Epithelial cell of proximal tubule (primary cell): ENCODE measurements around the gene FBXO17. TPM values are rescaled to one million over a fixed set of nuclear protein-coding genes. Genes with fewer than 3 reads are reported as not detected.
A peak's percentile ranks its signal among the peaks of the same experiment; 100 is the strongest.

ENCODE experiments used
- DNase-seq: peaks from one replicate; pipeline ENCODE4 v3.0.0-alpha.2; 2011; ENCODE audit warnings: low read depth
- H3K4me3 ChIP-seq: 2 replicates; pipeline ENCODE4 v1.5.1; 2011; ENCODE audit warnings: low read depth, mild to moderate bottlenecking, low read length
- total RNA-seq: library from RNA; depleted of rRNA; stranded (reverse); fragments of >200 nt; gene quantifications from 2 replicates; pipeline ENCODE4 v1.2.3, GENCODE V29; 2015
- TF ChIP-seq, protein P1 (sequence below): conservative IDR thresholded peaks from 2 replicates; pipeline ENCODE4 v1.5.1; 2012; ENCODE audit warnings: low read depth, mild to moderate bottlenecking, low read length

FBXO17 gene
- total RNA-seq: 21.6 and 40.4 TPM in 2 replicates

DNA sequence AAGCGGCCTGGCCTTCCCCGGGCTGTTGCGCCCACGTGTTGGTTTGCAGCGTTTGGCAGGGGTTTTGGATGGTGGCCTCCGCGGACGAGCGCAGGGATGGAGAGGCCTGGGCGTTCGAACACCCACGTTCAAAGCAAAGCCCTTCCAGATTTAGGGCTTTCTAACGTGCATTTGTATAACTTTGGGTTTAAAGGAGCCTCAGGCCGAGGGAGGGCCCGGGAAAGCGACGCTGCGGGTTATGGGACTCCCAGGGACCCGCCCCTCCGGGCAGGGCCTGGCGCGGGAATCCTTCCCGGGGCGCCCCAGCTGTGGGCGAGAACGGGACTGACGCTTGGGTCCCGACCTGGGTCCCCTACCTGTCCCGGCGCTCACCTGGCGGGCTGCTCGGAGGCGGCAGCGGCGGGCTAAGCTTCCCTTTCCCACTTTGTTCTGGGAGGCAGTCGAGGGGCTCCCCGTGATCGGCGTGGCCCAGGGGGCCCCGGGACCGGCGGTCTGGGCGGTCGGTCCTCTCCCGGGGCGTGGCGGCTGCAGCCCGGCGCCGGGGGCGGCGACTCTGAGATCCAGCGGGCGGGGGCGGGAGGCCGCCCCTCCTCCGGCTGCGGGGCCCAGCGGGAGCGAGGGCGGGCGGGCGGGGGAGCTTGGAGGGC lies at the start of gene FBXO17:
Gene FBXO17 (minus strand): TSS at position 529 of the 647 bp plus-strand sequence. CDS start 25,423 bp downstream, outside the sequence.
- no peak for DNase-seq
- TF ChIP-seq, protein P1, sequence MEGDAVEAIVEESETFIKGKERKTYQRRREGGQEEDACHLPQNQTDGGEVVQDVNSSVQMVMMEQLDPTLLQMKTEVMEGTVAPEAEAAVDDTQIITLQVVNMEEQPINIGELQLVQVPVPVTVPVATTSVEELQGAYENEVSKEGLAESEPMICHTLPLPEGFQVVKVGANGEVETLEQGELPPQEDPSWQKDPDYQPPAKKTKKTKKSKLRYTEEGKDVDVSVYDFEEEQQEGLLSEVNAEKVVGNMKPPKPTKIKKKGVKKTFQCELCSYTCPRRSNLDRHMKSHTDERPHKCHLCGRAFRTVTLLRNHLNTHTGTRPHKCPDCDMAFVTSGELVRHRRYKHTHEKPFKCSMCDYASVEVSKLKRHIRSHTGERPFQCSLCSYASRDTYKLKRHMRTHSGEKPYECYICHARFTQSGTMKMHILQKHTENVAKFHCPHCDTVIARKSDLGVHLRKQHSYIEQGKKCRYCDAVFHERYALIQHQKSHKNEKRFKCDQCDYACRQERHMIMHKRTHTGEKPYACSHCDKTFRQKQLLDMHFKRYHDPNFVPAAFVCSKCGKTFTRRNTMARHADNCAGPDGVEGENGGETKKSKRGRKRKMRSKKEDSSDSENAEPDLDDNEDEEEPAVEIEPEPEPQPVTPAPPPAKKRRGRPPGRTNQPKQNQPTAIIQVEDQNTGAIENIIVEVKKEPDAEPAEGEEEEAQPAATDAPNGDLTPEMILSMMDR: no peak
- H3K4me3 ChIP-seq: peak within 1 kb of the TSS; percentile 89

DNA sequence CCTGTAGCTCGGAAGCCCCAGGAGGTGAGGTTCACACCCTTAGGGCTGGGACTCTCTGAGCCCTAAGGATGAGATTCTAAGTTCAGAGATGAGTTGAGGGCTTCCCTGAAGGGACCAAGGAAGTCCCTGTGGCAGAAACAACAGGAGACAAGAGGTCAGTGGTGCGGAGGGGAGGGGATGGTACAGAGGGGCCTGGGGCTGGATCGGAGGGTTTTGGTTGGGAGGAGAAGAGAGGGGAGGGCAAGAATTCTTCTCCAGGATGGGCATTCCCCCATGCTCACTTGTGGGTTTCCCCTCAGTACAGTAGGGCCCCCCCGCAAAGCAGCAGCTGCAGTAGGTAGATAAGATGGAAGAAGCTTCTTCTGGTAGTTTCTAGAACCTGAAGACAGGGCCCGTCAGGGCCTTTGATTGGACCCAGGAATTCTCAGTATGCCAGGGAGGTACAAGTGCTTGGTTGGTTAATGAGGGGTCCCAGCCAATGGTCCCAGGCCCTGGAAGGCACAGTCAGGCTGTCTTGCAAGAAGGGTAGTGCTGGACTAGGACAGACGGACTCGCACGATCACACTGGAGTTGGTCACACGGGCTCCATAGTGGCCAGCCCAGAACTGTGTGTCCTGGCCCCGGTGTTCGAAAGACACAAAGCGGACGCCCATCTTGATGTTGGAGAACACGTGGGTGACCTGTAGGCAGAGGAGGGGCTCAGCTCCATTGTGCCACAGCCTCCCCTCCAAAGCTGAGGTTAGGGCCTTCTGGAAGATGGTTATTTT lies 49.5 kb upstream of the FBXO17 start:
- H3K4me3 ChIP-seq: no peak overlapping the region
- no peak for DNase-seq
- TF ChIP-seq, protein P1: no peak

- no peak for DNase-seq
- TF ChIP-seq, protein P1: no peak
Observed at GRCh38 chr19:39021063-39021462, 45.5 kb upstream of the FBXO17 start.

GRCh38 chr19:39017646-39018045 lies 42.1 kb upstream of the FBXO17 start:
- no peak overlapping the region for H3K4me3 ChIP-seq
- TF ChIP-seq, protein P1: no peak
- DNase-seq: no peak

More at GRCh38 chr19:39021063-39021462, 45.5 kb upstream of the FBXO17 start:
- H3K4me3 ChIP-seq: no peak overlapping the region

- DNase-seq: no peak
- TF ChIP-seq, protein P1: no peak
- no peak overlapping the region for H3K4me3 ChIP-seq
Observed at GRCh38 chr19:39017026-39017425, 41.5 kb upstream of the FBXO17 start.

DNA sequence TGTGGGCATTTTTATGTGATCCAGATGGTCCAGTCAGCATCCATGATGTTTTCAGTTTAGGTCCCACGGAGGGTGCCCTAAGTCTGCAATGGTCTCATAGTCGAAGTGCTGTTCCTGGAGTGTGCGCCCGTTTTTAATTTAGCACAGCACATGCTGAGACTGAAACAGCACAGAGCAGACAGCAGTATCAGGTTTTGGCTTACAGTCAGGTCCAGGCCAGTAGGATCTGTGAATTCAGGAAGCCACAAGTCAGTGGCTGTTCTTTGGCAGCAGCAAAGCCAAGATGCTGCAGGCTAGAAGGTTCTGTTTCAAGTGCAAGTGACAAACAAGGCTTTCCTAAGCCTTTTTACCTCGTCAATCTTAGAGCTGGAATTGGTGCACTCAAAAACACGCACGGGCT lies 38.5 kb upstream of the FBXO17 start:
- H3K4me3 ChIP-seq: no peak overlapping the region
- TF ChIP-seq, protein P1: no peak
- no peak for DNase-seq

- no peak overlapping the region for H3K4me3 ChIP-seq
- TF ChIP-seq, protein P1: no peak
- no peak for DNase-seq
Observed at GRCh38 chr19:39009001-39009400, 33.5 kb upstream of the FBXO17 start.
